CD4-positive, alpha-beta T cell treated with Interferon gamma for 1 hour (primary cell): ENCODE data around the gene MACF1.

ENCODE experiments used
- DNase-seq: peaks from one replicate; pipeline ENCODE4 v3.0.0-alpha.2; 2020

Gene MACF1

GRCh38 chr1:39360731-39361130 is 156.2 kb downstream of the MACF1 start:
- DNase-seq, result no peak

DNA sequence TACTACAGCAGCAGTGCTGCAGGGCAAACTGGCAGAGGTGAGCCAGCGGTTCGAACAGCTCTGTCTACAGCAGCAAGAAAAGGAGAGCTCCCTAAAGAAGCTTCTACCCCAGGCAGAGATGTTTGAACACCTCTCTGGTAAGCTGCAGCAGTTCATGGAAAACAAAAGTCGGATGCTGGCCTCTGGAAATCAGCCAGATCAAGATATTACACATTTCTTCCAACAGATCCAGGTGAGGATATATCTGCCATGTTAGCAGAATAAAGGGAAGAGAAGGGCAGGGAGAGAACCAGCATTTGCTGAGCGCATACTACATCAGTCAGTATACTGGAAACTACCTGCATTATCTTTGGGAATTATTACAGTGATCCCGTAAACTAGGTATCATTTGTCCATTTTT is 157.0 kb downstream of the MACF1 start:
- no peak for DNase-seq

- DNase-seq, result no peak
Observed at GRCh38 chr1:39363267-39363666, 158.8 kb downstream of the MACF1 start.

- no peak for DNase-seq
Observed at GRCh38 chr1:39368045-39368444, 163.6 kb downstream of the MACF1 start.

DNA sequence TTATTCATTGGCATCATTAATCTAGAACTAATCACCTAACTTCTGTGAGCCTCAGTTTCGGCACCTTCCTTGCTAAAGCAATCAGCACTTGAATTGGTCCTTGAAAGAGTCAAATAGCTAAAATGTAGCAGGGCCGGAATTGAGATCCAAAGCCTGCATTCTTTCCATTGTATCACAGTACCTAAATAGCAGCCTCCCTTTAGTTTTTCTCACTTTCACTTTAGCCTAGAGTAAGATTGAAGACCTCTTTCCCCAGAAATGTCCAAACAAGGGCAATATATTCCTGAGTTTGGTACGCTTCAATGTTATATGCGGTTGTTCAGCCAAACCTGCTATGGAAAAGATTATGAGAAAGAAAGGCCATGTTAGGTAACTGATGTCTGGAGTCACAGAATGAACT is 165.1 kb downstream of the MACF1 start:
- DNase-seq, result no peak

- no peak for DNase-seq
Observed at GRCh38 chr1:39370602-39371001, 166.1 kb downstream of the MACF1 start.

DNA sequence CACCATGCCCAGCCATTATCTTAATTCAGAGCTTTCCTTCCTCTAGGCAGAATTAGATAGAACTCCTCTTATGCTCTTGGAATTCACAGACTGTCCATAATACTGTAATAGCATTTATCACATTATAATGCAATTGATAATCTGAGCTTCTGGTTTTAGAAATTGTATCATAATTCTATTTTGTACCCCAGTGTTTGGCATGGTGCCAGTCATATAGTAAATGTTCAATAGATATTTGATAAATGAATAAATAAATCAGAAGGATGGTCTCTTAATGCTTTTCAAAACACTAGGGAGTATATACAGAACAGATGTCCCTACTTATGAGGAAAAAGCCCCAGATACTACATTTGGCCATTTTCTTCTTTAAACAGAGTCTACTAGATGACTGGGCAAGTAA is 167.6 kb downstream of the MACF1 start:
- DNase-seq, result no peak

- DNase-seq, result no peak
Observed at GRCh38 chr1:39376656-39377055, 172.2 kb downstream of the MACF1 start.

GRCh38 chr1:39378377-39378776 is 173.9 kb downstream of the MACF1 start:
- DNase-seq, result no peak

DNA sequence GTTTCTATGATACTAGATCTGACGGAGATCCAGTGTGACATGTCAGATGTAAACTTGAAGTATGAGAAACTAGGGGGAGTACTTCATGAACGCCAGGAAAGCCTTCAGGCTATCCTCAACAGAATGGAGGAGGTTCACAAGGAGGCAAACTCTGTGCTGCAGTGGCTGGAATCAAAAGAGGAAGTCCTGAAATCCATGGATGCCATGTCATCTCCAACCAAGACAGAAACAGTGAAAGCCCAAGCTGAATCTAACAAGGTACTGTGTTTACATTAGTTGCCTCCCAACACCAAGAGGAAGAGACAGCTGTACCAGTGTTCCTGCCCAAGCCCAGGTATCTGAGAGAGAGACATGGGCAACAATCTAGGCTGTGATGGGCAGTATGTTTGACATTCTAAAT is 174.7 kb downstream of the MACF1 start:
- DNase-seq, result no peak

DNA sequence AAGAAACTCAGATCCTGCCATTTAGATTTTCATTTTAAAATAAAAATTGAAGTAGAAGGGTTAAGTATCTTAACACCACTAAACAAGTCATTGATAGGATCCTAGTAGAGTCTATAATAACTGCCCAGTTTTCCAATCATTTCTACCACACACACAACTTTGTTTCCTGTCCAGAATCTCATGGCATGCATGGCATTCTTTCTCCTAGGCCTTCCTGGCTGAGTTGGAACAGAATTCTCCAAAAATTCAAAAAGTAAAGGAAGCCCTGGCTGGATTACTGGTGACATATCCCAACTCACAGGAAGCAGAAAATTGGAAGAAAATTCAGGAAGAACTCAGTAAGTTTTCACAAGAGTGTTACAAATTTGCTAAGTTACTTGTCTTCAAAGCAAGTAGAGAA is 175.5 kb downstream of the MACF1 start:
- no peak for DNase-seq

DNA sequence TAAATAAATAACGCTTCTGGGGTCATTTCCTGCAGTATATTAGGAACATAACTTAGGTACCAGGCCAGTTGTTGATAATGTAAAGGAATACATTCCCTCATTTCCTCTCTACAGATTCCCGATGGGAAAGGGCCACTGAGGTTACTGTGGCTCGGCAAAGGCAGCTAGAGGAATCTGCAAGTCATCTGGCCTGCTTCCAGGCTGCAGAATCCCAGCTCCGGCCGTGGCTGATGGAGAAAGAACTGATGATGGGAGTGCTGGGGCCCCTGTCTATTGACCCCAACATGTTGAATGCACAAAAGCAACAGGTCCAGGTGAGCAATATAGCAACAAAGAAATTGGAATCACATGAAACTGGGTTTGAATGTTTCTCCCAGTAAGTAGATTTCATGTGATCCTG is 177.3 kb downstream of the MACF1 start:
- no peak for DNase-seq

- no peak for DNase-seq
Observed at GRCh38 chr1:39384305-39384704, 179.8 kb downstream of the MACF1 start.

DNA sequence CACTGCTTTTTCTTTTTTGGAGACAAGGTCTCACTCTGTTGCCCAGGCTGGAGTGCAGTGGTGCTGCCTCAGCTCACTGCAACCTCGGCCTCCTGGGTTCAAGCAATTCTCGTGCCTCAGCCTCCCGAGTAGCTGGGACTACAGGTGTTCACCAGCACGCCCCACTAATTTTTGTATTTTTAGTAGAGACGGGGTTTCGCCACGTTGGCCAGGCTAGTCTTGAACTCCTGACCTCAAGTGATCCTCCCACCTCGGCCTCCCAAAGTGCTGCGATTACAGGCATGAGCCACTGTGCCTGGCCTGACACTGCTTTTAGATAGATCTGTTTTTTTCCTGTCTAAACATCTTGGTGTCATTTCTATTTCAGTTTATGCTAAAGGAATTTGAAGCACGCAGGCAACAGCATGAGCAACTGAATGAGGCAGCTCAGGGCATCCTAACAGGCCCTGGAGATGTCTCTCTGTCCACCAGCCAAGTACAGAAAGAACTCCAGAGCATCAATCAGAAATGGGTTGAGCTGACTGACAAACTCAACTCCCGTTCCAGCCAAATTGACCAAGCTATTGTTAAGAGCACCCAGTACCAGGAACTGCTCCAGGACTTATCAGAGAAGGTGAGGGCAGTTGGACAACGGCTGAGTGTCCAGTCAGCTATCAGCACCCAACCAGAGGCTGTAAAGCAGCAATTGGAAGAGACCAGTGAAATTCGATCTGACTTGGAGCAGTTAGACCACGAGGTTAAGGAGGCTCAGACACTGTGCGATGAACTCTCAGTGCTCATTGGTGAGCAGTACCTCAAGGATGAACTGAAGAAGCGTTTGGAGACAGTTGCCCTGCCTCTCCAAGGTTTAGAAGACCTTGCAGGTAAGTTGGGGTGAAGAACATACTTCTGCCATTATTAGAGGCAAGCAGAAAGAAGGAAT is 180.8 kb downstream of the MACF1 start:
- no peak for DNase-seq

DNA sequence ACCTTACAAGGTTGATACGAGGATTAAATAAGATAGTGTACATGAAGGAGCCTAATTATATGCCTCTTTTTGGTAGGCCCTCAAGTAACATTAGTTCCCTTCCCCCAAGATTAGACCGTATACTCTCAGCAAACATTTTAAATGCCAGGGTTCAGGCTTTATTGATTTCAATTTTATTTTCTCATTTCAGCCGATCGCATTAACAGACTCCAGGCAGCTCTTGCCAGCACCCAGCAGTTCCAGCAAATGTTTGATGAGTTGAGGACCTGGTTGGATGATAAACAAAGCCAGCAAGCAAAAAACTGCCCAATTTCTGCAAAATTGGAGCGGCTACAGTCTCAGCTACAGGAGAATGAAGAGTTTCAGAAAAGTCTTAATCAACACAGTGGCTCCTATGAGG is 182.5 kb downstream of the MACF1 start:
- no peak for DNase-seq

DNA sequence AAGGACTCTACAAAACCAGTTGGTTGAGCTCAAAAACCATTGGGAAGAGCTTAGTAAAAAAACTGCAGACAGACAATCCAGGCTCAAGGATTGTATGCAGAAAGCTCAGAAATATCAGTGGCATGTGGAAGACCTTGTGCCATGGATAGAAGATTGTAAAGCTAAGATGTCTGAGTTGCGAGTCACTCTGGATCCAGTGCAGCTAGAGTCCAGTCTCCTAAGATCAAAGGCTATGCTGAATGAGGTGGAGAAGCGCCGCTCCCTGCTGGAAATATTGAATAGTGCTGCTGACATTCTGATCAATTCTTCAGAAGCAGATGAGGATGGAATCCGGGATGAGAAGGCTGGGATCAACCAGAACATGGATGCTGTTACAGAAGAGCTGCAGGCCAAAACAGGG is 183.0 kb downstream of the MACF1 start:
- DNase-seq, result no peak

DNA sequence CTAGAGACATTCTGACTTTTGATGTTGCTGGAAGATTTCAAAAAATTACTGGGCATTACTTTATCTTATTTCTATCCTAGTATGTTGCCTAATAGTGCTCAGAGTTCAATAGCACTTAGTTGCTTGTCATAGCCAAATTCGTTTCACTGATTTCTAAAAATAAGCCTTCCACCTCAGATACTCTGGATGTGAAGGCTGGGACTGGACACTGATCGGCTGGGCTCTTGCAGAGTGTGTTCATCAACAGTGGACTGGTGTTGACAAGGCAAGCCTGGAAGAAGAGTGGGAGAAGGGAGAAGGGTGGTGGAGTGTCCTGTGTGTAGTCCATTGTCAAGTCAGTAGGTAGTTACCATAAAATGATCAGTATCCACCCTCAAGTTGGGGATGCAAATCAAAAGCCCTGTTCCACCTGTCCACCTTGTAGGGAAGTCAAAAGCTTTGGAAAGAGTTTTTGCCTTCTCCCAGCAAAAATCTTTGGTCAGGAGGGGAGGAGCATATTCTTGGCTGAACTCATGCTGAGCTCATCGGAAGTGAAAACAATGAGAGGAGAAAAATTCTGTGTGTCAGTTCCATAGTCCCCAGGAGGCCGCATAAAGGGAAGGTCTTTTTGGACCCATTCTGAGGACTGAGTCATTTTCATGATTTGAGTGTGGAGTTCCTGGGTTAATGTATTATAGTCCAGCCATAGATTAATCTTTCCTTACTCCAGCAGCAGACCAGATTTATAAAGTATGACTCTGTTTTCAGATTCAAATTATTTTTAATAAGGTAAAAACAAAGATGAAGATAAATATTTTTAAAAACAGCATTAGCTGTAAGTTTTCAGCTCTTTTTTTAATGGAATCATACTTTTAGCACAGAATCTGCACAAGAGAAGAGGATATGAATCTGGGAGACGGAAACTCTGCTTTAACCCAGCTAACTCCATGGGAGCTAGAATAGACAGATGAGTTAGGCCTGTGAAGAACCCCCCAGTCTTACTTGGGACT is 187.5 kb downstream of the MACF1 start:
- DNase-seq, result no peak

DNA sequence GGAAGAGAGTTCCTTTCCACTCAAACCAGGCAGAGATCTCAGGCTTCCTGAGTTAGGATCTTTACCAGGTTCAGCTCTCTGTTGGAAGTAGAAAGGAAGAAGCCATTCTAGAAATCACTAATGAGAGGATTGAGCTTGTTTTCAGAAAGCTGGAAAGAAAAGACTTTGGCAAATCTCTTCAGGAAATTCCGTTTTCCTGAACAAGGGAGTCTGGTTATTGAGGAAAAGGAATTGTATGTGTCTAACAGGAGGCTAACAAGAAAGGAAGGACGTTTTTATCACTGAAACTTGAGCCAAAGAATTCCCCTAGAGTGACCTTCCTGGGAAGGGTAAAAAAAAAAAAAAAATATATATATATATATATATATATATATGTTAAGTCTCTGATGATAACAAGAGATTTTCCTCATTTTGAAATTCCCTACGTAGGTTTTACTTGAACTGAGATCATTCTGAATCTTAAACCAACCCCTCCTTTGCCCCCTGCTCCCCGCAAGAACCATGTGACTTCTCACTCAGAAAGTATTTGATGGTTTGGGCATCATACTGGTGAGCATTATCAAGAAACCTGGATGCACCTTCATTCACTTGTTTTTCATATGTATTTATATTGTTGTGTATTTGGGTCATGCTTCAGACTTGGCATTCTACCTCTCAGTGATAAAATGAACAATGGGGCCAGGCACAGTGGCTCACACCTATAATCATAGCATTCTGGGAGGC is 188.5 kb downstream of the MACF1 start:
- DNase-seq, result no peak

DNA sequence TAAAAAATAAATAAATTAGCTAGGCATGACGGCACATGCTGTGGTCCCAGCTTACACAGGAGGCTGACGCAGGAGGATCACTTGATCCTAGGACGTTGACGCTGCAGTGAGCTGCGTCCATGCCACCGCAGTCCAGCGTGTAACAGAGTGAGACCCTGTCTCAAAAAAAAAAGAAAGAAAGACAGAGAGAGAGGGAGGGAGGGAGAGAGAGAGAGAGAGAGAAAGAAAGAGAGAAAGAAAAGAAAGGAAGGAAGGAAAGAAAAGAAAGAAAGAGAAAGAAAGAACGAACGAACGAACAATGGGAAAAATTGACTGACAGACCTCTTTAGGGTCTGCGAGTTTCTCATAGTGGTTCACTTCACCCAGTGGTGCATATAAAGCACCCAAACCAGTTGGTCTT is 189.2 kb downstream of the MACF1 start:
- no peak for DNase-seq

- DNase-seq, result no peak
Observed at GRCh38 chr1:39394059-39394458, 189.6 kb downstream of the MACF1 start.

GRCh38 chr1:39394598-39394997 is 190.1 kb downstream of the MACF1 start:
- DNase-seq, result no peak

DNA sequence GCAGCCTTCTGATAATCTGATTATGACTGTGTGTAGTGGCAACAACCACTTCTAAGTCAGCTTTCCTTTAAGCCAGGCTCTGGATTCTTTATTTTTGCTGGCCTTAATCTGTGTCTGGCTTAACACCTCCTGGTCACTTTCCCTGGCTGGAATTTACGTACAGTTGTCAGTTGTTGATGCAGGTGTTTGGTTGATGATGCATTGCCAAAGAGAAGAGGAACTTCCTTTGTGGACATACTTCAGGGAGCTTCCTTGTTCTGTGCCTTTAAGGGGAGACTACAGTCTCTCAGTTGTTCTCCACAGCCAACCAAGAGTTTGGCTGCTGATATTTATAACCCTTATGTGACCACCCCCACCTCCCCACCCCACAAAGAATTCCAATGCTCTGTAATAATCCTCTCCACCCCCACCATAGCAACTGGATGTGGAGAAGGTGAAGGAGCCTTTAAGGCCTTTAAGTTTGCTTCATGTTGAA is 190.9 kb downstream of the MACF1 start:
- DNase-seq, result no peak

- DNase-seq, result no peak
Observed at GRCh38 chr1:39396671-39397070, 192.2 kb downstream of the MACF1 start.
